Measurements from ENCODE around the gene ARSG.

DNA sequence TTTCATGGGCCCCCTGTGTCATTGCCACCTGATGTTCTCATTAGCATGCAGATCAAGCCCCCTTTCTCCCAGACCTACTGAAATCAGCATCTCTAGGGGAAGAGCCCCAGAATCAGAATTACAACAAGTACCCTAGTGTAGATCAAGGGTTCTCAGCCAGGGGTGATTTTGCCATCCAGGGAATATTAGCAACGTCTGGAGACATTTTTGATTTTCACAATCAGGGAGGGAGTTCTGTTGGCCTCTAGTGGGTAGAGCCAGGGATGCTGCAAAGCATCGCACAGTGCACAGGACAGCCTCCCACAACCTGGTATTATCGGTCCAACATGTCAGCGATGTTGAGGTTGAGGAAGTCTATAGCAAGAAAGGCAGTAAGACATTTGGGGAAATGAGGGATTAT lies 36.1 kb upstream of the ARSG start:
- no peak for TF ChIP-seq TCF7 (IDR thresholded peaks at IDR 0.05; ENCODE audit: borderline replicate concordance)
- TF ChIP-seq POLR2A (IDR thresholded peaks at IDR 0.05; ENCODE audit: low read depth, low read length): no peak
- TF ChIP-seq GABPA (IDR thresholded peaks at IDR 0.05; ENCODE audit: low read depth): no peak
- no peak for TF ChIP-seq NR2C2 (IDR thresholded peaks at IDR 0.05; ENCODE audit: borderline replicate concordance, control insufficient read depth, insufficient read length, low read depth)
- TF ChIP-seq SMC3 (IDR thresholded peaks at IDR 0.05; ENCODE audit: borderline replicate concordance, low read length): no peak
- no peak for TF ChIP-seq BACH1 (IDR thresholded peaks at IDR 0.05; ENCODE audit: borderline replicate concordance)
- TF ChIP-seq CEBPB (IDR thresholded peaks at IDR 0.05; ENCODE audit: borderline replicate concordance in 1 of 2, low read depth in 2 of 2, low read length in 2 of 2): no peak
- no peak for TF ChIP-seq GATAD2B (conservative IDR thresholded peaks at IDR 0.05; ENCODE audit: low read depth)
- no peak for TF ChIP-seq RAD21 (IDR thresholded peaks at IDR 0.05; ENCODE audit: insufficient read depth, low read depth, low read length)
- TF ChIP-seq EZH2 (IDR thresholded peaks at IDR 0.05; ENCODE audit: borderline replicate concordance, control insufficient read depth, low read depth, low read length): no peak
- TF ChIP-seq, protein P1, sequence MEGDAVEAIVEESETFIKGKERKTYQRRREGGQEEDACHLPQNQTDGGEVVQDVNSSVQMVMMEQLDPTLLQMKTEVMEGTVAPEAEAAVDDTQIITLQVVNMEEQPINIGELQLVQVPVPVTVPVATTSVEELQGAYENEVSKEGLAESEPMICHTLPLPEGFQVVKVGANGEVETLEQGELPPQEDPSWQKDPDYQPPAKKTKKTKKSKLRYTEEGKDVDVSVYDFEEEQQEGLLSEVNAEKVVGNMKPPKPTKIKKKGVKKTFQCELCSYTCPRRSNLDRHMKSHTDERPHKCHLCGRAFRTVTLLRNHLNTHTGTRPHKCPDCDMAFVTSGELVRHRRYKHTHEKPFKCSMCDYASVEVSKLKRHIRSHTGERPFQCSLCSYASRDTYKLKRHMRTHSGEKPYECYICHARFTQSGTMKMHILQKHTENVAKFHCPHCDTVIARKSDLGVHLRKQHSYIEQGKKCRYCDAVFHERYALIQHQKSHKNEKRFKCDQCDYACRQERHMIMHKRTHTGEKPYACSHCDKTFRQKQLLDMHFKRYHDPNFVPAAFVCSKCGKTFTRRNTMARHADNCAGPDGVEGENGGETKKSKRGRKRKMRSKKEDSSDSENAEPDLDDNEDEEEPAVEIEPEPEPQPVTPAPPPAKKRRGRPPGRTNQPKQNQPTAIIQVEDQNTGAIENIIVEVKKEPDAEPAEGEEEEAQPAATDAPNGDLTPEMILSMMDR (IDR thresholded peaks at IDR 0.05 in 2 of 3, conservative IDR thresholded peaks at IDR 0.05 in 1 of 3; ENCODE audit: control insufficient read depth in 2 of 3, extremely low read depth in 1 of 3, insufficient read depth in 1 of 3, low read depth in 3 of 3, low read length in 3 of 3): no peak
- TF ChIP-seq YY1 (IDR thresholded peaks at IDR 0.05; ENCODE audit: low read depth, low read length): no peak
